ENCODE measurements around the gene PZP.

GRCh38 chr12:9127484-9127883 is 80.7 kb downstream of the PZP start:
- TF ChIP-seq CTCF (IDR thresholded peaks at IDR 0.05; ENCODE audit: insufficient read depth, low read depth, low read length) (no peak), EZH2 (IDR thresholded peaks at IDR 0.05; ENCODE audit: insufficient read depth, low read length) (no peak)

All from astrocyte (in vitro differentiated cells and primary cell).